ENCODE measurements around the gene PCCA.

PCCA gene

DNA sequence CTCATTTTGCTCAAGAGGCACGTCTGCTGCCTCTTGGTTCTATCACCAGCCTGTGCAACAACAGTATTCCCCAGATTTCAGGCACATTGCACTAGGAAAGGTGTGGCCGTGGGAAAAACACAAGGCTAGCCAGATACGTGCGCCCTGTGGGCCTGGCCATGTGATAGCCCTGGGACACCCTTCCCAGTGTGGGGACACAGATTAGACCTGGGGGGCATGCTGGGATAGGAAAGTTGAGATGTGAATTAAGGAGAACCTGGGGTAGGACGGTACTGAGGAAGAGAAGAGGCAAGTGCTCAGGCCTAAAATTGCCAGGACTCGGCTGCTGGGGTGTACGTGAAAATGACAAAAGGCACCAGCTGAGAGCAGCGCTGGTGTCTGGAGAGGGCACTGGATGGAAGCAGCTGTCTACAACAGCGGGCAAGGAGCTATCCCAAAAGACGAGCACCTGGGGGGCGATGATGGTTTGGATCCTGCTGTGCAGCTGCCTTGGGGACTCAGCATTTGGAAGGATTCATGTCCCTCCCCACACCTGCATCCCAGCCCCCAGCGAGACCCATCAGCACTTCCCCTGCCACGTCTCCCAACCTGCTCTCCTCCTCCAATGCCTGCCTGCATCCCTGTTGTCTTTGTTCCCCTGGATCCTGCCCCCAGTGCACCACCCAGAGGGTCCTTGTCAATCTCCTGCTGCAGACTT is 445.4 kb downstream of the PCCA start:
- H3K4me3 ChIP-seq (ENCODE audit: insufficient read depth, low read length, poor library complexity, severe bottlenecking), result no peak overlapping the region
- H3K4me2 ChIP-seq (ENCODE audit: low read depth, low read length, poor library complexity, severe bottlenecking), result no peak overlapping the region
- no peaks in the 10 kb centered on the region for H3K36me3 ChIP-seq (ENCODE audit: low read length)
- H3K27me3 ChIP-seq (ENCODE audit: low read length), result no peaks in the 10 kb centered on the region
- H3K9ac ChIP-seq (ENCODE audit: low read length), result no peak overlapping the region
- no peaks in the 10 kb centered on the region for H3F3A ChIP-seq (ENCODE audit: insufficient read depth)
- TF ChIP-seq, protein P1, sequence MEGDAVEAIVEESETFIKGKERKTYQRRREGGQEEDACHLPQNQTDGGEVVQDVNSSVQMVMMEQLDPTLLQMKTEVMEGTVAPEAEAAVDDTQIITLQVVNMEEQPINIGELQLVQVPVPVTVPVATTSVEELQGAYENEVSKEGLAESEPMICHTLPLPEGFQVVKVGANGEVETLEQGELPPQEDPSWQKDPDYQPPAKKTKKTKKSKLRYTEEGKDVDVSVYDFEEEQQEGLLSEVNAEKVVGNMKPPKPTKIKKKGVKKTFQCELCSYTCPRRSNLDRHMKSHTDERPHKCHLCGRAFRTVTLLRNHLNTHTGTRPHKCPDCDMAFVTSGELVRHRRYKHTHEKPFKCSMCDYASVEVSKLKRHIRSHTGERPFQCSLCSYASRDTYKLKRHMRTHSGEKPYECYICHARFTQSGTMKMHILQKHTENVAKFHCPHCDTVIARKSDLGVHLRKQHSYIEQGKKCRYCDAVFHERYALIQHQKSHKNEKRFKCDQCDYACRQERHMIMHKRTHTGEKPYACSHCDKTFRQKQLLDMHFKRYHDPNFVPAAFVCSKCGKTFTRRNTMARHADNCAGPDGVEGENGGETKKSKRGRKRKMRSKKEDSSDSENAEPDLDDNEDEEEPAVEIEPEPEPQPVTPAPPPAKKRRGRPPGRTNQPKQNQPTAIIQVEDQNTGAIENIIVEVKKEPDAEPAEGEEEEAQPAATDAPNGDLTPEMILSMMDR (IDR thresholded peaks at IDR 0.05; ENCODE audit: insufficient read depth, low read length, poor library complexity, severe bottlenecking), result no peak
- no peak for TF ChIP-seq EZH2phosphoT487 (conservative IDR thresholded peaks at IDR 0.05; ENCODE audit: low read length)
- no peak overlapping the region for H3K27ac ChIP-seq (ENCODE audit: low read depth, low read length)
- H2AFZ ChIP-seq (ENCODE audit: low read depth, low read length, severe bottlenecking), result no peak overlapping the region
- H4K20me1 ChIP-seq (ENCODE audit: low read depth, low read length), result no peaks in the 10 kb centered on the region
- H3K9me3 ChIP-seq (ENCODE audit: insufficient read depth, low read length), result no peaks in the 10 kb centered on the region
- no peaks in the 10 kb centered on the region for H3K79me2 ChIP-seq (ENCODE audit: insufficient read depth, low read length)
- no peaks in the 10 kb centered on the region for H3K9me2 ChIP-seq (replicated peaks; ENCODE audit: insufficient read depth, low read length)

DNA sequence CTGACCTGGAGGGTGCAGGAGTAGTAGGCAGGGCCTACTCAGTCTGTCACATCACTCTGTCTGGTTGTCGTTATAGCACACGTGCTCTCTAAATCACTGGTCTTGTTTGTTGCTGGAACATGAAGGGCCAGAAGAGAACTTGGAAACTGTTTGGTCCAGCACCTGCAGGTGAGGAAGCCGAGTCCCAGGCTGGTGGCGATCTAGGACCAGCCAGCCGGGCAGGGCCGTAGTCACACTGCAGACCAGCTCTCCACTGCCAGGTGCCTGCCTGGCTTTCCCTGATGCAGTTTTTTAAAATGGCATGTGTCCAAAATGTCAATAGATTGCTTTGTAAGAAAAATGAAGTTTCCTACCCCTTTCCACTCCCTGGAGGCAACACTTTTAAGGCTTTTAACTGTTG is 446.0 kb downstream of the PCCA start:
- H3K4me3 ChIP-seq (ENCODE audit: insufficient read depth, low read length, poor library complexity, severe bottlenecking), result no peak overlapping the region
- H3K4me2 ChIP-seq (ENCODE audit: low read depth, low read length, poor library complexity, severe bottlenecking), result no peak overlapping the region
- no peaks in the 10 kb centered on the region for H3K9me2 ChIP-seq (replicated peaks; ENCODE audit: insufficient read depth, low read length)
- no peaks in the 10 kb centered on the region for H3K27me3 ChIP-seq (ENCODE audit: low read length)
- H2AFZ ChIP-seq (ENCODE audit: low read depth, low read length, severe bottlenecking), result no peak overlapping the region
- no peak overlapping the region for H3K9ac ChIP-seq (ENCODE audit: low read length)
- H3K79me2 ChIP-seq (ENCODE audit: insufficient read depth, low read length), result no peaks in the 10 kb centered on the region
- TF ChIP-seq, protein P1 (IDR thresholded peaks at IDR 0.05; ENCODE audit: insufficient read depth, low read length, poor library complexity, severe bottlenecking), result no peak
- TF ChIP-seq EZH2phosphoT487 (conservative IDR thresholded peaks at IDR 0.05; ENCODE audit: low read length), result no peak
- H3F3A ChIP-seq (ENCODE audit: insufficient read depth), result no peaks in the 10 kb centered on the region
- no peak overlapping the region for H3K27ac ChIP-seq (ENCODE audit: low read depth, low read length)
- no peaks in the 10 kb centered on the region for H3K9me3 ChIP-seq (ENCODE audit: insufficient read depth, low read length)
- H4K20me1 ChIP-seq (ENCODE audit: low read depth, low read length), result no peaks in the 10 kb centered on the region
- H3K36me3 ChIP-seq (ENCODE audit: low read length), result no peaks in the 10 kb centered on the region

DNA sequence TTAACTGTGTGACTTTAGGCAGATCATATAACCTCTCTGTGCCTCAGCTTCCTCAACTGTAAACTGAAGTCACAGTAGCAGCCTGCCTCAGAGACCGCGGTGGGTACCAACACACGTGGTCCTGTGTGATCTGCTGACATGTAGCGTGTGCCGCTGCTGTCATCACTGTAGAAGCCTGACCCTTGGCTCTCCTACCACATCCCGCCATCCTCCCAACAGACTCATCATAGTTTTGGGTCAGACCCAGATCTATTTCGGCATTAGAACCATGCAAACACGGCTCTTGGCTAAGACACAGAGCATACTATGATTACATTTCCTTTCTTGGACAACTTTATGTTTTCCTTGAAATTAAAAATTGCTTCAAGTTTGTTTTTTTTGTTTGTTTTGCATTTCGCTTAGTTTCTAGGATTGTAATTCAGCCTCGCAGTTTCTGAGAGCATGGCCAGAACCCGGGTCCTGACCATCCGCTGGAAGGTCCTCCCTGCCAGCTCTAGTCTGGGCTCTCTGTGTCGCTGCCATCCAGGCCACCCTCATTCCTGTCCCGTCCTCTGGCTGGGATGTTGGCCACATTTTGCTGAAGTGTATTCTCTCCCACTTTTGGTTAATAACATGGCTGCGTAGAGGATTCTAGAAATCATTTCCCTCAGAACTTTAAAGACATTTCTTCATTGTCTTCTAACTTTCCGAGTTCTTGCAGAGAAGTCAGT is 446.7 kb downstream of the PCCA start:
- no peak overlapping the region for H3K27ac ChIP-seq (ENCODE audit: low read depth, low read length)
- no peak overlapping the region for H3K4me3 ChIP-seq (ENCODE audit: insufficient read depth, low read length, poor library complexity, severe bottlenecking)
- H3K79me2 ChIP-seq (ENCODE audit: insufficient read depth, low read length), result no peaks in the 10 kb centered on the region
- no peaks in the 10 kb centered on the region for H3K9me3 ChIP-seq (ENCODE audit: insufficient read depth, low read length)
- no peaks in the 10 kb centered on the region for H3K9me2 ChIP-seq (replicated peaks; ENCODE audit: insufficient read depth, low read length)
- no peaks in the 10 kb centered on the region for H3K27me3 ChIP-seq (ENCODE audit: low read length)
- no peaks in the 10 kb centered on the region for H3F3A ChIP-seq (ENCODE audit: insufficient read depth)
- H4K20me1 ChIP-seq (ENCODE audit: low read depth, low read length), result no peaks in the 10 kb centered on the region
- H2AFZ ChIP-seq (ENCODE audit: low read depth, low read length, severe bottlenecking), result no peak overlapping the region
- TF ChIP-seq EZH2phosphoT487 (conservative IDR thresholded peaks at IDR 0.05; ENCODE audit: low read length), result no peak
- TF ChIP-seq, protein P1 (IDR thresholded peaks at IDR 0.05; ENCODE audit: insufficient read depth, low read length, poor library complexity, severe bottlenecking), result no peak
- H3K4me2 ChIP-seq (ENCODE audit: low read depth, low read length, poor library complexity, severe bottlenecking), result no peak overlapping the region
- H3K9ac ChIP-seq (ENCODE audit: low read length), result no peak overlapping the region
- H3K36me3 ChIP-seq (ENCODE audit: low read length), result no peaks in the 10 kb centered on the region
